ENCODE results near the gene TFDP1. TPM values are rescaled to one million over a fixed set of nuclear protein-coding genes. Genes with fewer than 3 reads are reported as not detected.

The TFDP1 gene
- total RNA-seq, 3 donors from 2014 or later (not counting 1 experiment from before 2014, with no cell fraction given): 26.3 to 44.3 (median 29.2) TPM

DNA sequence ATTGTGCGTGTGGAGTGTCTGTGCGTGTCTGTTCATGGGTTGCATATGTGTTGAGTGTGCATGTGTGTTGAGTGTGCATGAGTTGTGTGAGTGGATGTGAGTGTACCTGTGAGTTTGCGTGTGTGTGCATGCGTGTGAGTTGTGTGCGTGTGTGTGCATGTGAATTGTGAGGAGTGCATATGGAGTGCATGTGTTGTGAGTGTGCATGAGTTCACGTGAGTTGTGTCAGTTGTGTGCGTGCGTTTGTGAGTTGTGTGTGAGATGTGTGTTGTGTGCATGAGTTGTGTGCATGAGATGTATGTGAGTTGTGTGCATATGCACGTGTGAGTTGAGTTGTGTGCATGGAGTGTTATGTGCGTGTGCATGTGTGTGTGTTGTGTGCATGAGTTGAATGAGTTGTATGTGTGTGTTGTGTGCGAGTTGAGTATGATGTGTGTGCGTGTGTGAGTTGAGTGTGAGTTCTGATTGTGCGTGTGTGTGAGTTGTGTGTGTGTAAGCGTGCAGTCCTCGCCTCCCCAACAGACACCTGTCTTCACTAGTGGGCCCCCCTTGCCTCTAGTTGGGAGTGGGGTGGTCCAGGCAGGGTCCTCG, 29.3 kb downstream of the TFDP1 start:
- H3K27me3 ChIP-seq (ENCODE audit: control insufficient read depth, insufficient read depth, low read length): no peaks in the 10 kb centered on the region
- ATAC-seq (no peak), DNase-seq (no peak)
- H3K4me1 ChIP-seq (ENCODE audit: control insufficient read depth, insufficient read depth, low read length): peaks cover under 1% of the 10 kb centered on the region
- intact Hi-C loops (cut with micrococcal nuclease): no loop called here
- TF ChIP-seq, protein P1, sequence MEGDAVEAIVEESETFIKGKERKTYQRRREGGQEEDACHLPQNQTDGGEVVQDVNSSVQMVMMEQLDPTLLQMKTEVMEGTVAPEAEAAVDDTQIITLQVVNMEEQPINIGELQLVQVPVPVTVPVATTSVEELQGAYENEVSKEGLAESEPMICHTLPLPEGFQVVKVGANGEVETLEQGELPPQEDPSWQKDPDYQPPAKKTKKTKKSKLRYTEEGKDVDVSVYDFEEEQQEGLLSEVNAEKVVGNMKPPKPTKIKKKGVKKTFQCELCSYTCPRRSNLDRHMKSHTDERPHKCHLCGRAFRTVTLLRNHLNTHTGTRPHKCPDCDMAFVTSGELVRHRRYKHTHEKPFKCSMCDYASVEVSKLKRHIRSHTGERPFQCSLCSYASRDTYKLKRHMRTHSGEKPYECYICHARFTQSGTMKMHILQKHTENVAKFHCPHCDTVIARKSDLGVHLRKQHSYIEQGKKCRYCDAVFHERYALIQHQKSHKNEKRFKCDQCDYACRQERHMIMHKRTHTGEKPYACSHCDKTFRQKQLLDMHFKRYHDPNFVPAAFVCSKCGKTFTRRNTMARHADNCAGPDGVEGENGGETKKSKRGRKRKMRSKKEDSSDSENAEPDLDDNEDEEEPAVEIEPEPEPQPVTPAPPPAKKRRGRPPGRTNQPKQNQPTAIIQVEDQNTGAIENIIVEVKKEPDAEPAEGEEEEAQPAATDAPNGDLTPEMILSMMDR (IDR thresholded peaks at IDR 0.05): no peak
- H3K9me3 ChIP-seq (ENCODE audit: control insufficient read depth, insufficient read depth, low read length): no peaks in the 10 kb centered on the region
- H3K27ac ChIP-seq (ENCODE audit: low read length): no peak overlapping the region
- H3K4me3 ChIP-seq (ENCODE audit: low read length): no peak overlapping the region
- Mint-ChIP-seq H3K27me3 (ENCODE audit: low read depth in 2 of 2) (no peaks in the 10 kb centered on the region), H3K9me3 (no peaks in the 10 kb centered on the region), H3K36me3 (no peaks in the 10 kb centered on the region), H3K4me1 (peaks cover under 1 to 11% of the 10 kb centered on the region in 2 donors), H3K27ac (no peak overlapping the region), H3K4me3 (no peak overlapping the region)
- H3K36me3 ChIP-seq (ENCODE audit: control insufficient read depth, insufficient read depth, low read length): no peaks in the 10 kb centered on the region
- WGBS (ENCODE audit: insufficient coverage): 98% methylated on average over 16 of the region's 16 CpGs

DNA sequence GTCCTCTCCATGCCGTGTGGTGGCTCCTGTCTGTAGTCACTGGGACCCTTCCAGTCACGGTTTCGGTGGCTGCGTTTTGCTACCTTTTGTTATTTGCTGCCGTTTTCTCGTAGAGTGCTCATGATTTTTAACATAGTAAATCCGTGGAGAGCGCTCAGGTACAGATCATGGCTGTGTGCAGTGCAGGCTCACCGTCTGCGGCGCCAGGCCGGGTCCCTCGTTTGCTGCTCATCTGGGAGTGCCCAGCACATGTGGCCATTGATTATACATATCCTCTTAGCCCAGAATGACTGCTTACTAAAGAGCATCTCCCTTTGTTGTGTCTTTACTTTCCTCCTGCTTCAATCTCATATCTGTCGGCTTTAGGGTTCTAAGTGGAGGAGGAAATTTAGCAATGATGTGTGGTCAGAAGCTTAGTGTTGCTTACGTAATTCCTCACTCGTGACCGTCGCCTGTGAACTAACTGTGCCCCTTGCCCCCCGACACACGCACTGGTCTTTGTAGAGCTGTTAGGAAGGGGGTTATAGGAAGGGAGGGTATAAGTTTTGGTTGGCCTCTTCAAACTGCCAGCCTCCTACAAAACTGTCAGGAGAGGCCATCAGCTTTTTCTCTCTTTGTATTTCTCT, 31.8 kb downstream of the TFDP1 start:
- no peaks in the 10 kb centered on the region for H3K36me3 Mint-ChIP-seq
- no peak for DNase-seq
- H3K9me3 Mint-ChIP-seq: no peaks in the 10 kb centered on the region
- no peak overlapping the region for H3K4me3 ChIP-seq (ENCODE audit: low read length)
- peak overlapping the region; percentile 12 to 35 for H3K27ac Mint-ChIP-seq
- 91% methylated on average over 20 of the region's 20 CpGs for whole genome bisulfite sequencing (ENCODE audit: insufficient coverage)
- TF ChIP-seq, protein P1 (IDR thresholded peaks at IDR 0.05): no peak
- no peaks in the 10 kb centered on the region for H3K4me1 ChIP-seq (ENCODE audit: control insufficient read depth, insufficient read depth, low read length)
- intact Hi-C loops (cut with micrococcal nuclease): no loop called here
- H3K27ac ChIP-seq (ENCODE audit: low read length): no peak overlapping the region
- H3K27me3 ChIP-seq (ENCODE audit: control insufficient read depth, insufficient read depth, low read length): no peaks in the 10 kb centered on the region
- ATAC-seq: peak in 1 of 3 donors; percentile 70
- no peaks in the 10 kb centered on the region for H3K9me3 ChIP-seq (ENCODE audit: control insufficient read depth, insufficient read depth, low read length)
- no peaks in the 10 kb centered on the region for H3K27me3 Mint-ChIP-seq (ENCODE audit: low read depth in 2 of 2)
- H3K4me1 Mint-ChIP-seq: peaks cover 0 to 9% of the 10 kb centered on the region in 2 donors
- no peaks in the 10 kb centered on the region for H3K36me3 ChIP-seq (ENCODE audit: control insufficient read depth, insufficient read depth, low read length)
- H3K4me3 Mint-ChIP-seq: no peak overlapping the region

DNA sequence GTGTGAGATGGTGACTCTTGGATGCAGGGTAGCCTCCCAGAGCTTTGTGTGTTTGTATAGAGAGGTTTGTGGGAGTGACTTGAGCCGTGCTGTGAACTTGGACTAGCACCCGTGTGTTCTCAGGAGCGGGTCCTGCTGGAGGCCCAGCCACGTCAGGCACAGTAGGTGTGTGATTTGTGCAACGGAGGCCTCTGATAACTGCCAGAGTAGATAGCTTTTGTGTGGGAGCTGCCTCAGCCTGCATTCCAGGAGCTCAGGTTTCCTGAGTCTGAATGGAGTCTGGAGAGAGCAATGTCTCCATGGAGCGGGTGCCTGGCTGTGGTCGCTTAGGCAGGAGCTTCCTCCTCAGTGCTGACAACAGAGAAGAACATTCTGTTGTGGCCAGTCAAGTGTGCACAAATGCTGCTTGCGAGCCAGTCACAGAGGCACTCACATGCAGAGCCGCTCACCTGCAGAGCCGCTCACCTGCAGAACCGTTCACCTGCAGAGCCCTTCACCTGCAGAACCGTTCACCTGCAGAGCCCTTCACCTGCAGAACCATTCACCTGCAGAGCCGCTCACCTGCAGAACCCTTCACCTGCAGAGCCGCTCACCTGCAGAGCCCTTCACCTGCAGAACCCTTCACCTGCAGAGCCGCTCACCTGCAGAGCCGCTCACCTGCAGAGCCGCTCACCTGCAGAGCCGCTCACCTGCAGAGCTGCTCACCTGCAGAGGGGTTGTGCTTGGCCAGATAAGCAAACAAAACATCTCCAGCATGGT, 32.6 kb downstream of the TFDP1 start:
- no peaks in the 10 kb centered on the region for H3K27me3 Mint-ChIP-seq (ENCODE audit: low read depth in 2 of 2)
- H3K4me1 Mint-ChIP-seq: peaks cover 0 to 11% of the 10 kb centered on the region in 2 donors
- no peak overlapping the region for H3K27ac ChIP-seq (ENCODE audit: low read length)
- no peaks in the 10 kb centered on the region for H3K36me3 ChIP-seq (ENCODE audit: control insufficient read depth, insufficient read depth, low read length)
- H3K27ac Mint-ChIP-seq: no peak overlapping the region
- TF ChIP-seq, protein P1 (IDR thresholded peaks at IDR 0.05): no peak
- H3K27me3 ChIP-seq (ENCODE audit: control insufficient read depth, insufficient read depth, low read length): no peaks in the 10 kb centered on the region
- DNase-seq: no peak
- no peak overlapping the region for H3K4me3 Mint-ChIP-seq
- 93% methylated on average over 18 of the region's 18 CpGs for WGBS (ENCODE audit: insufficient coverage)
- H3K4me1 ChIP-seq (ENCODE audit: control insufficient read depth, insufficient read depth, low read length): no peaks in the 10 kb centered on the region
- no peaks in the 10 kb centered on the region for H3K9me3 ChIP-seq (ENCODE audit: control insufficient read depth, insufficient read depth, low read length)
- no peaks in the 10 kb centered on the region for H3K9me3 Mint-ChIP-seq
- H3K36me3 Mint-ChIP-seq: no peaks in the 10 kb centered on the region
- no peak overlapping the region for H3K4me3 ChIP-seq (ENCODE audit: low read length)
- peak in 1 of 3 donors; percentile 3 for ATAC-seq
- intact Hi-C loops (cut with micrococcal nuclease): no loop called here
